Stomach (tissue), 9 donors: ENCODE measurements around the gene MYLK2. TPM values are rescaled to one million over a fixed set of nuclear protein-coding genes. Genes with fewer than 3 reads are reported as not detected.

Experiments
- DNase-seq, 2 donors: peaks; one replicate each; pipeline versions ENCODE4 v3.0.0 to v3.0.0-alpha.2; 2013 to 2019
- H3K27ac ChIP-seq, 5 donors: fragments of 200-600 bp in 4 of 5; sonication (generic) in 4 of 5; one replicate each; pipeline ENCODE4 v1.5.1; 2013 to 2019; ENCODE audit warnings: mild to moderate bottlenecking in 1 of 5, moderate library complexity in 1 of 5
- H3K27me3 ChIP-seq, 3 donors: fragments of 200-600 bp; sonication (generic); one replicate each; pipeline ENCODE4 v1.5.1; 2017 to 2019; ENCODE audit warnings: mixed run types in 1 of 3
- H3K36me3 ChIP-seq, 4 donors: fragments of 200-600 bp; sonication (generic); 1 replicate in 3 of 4; 2 replicates in 1 of 4; pipeline ENCODE4 v1.5.1; 2016 to 2019
- H3K4me1 ChIP-seq, 4 donors: fragments of 200-600 bp; sonication (generic); one replicate each; pipeline ENCODE4 v1.5.1; 2016 to 2019
- H3K4me3 ChIP-seq, 4 donors: fragments of 200-600 bp; sonication (generic) in 3 of 4; one replicate each; pipeline ENCODE4 v1.5.1; 2016 to 2019; ENCODE audit warnings: mild to moderate bottlenecking in 1 of 4
- H3K9me3 ChIP-seq, 4 donors: fragments of 200-600 bp; sonication (generic); one replicate each; pipeline ENCODE4 v1.5.1; 2016 to 2019
- EP300 ChIP-seq: sonication (generic); formaldehyde crosslinking; IDR thresholded peaks from one replicate; pipeline ENCODE4 v1.6.1; 2017; ENCODE audit warnings: antibody characterized with exemption
- POLR2A ChIP-seq, 4 donors: fragments of 450-650 bp; IDR thresholded peaks; one replicate each; pipeline ENCODE4 v1.6.1; 2016; ENCODE audit warnings: antibody characterized with exemption in 4 of 4, control low read depth in 2 of 4, mild to moderate bottlenecking in 1 of 4, moderate library complexity in 1 of 4
- POLR2AphosphoS5 ChIP-seq, 3 donors: sonication (generic); formaldehyde crosslinking; IDR thresholded peaks; one replicate each; pipeline ENCODE4 v1.6.1; 2016; ENCODE audit warnings: antibody characterized with exemption in 3 of 3
- WGBS, 5 donors: extraction: QIAGEN DNeasy Blood & Tissue Kit in 3 of 5; methylation state at CpG; one replicate each; pipeline versions ENCODE4 v1.1.5 to v1.1.7; 2013 to 2018; 5-methylcytosine and 5-hydroxymethylcytosine counted together
- intact Hi-C: fragments of 100-400 bp; cut with DNase I; formaldehyde crosslinking; loops from one replicate; pipeline ENCODE4 v1.15.1; 2023; ENCODE audit warnings: low total_unique reads
- polyA plus RNA-seq, 3 donors: library from polyadenylated mRNA; stranded (reverse); fragments of 200-250 nt; gene quantifications; one replicate each; pipeline ENCODE4 v1.2.3, GENCODE V29; 2013
- total RNA-seq, 5 donors: library from RNA; depleted of rRNA; stranded (reverse); fragments of >200 nt; gene quantifications; one replicate each; pipeline versions ENCODE4 v1.1.0 to v1.2.3, GENCODE V29; 2014 to 2016
- TF ChIP-seq, protein P1 (sequence below), 7 experiments: fragments of 450-650 bp in 4 of 7; fragments of 200-600 bp in 3 of 7; sonication (generic) in 3 of 7; IDR thresholded peaks; one replicate each; pipeline ENCODE4 v1.5.1; 2016 to 2019; ENCODE audit warnings: antibody characterized with exemption in 7 of 7, control low read depth in 2 of 7, mild to moderate bottlenecking in 1 of 7
- donor health status: healthy with polysubstance abuse.
- donor health status: Bipolar disorder and iron deficiency.
- donor health status: healthy.

The MYLK2 gene
- total and polyA plus RNA-seq, 8 donors = 0.19 to 0.45 (median 0.37) TPM; not detected in 3

DNA sequence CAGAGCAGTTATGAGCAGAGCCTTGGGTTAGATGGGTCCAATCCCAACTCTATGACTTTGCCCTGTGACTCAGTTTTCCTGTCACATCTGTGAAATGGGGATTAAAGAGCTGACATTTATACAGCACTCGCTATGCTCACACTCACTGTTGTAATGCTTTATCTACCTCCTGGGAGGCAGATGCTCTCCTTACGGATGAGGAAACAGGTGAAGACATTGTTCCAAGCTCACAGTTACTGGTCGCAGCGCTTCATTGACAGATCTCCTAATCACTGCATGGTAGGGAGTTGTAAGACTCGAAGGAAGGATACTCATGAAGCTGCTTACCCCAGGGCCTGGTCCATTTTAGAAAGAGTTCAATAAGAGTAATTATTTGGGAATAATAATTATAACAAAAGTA lies 2.9 kb upstream of the MYLK2 start:
- Histone ChIP-seq H3K4me3 (no peak overlapping the region), H3K4me1 (no peaks in the 10 kb centered on the region), H3K36me3 (no peaks in the 10 kb centered on the region), H3K9me3 (no peaks in the 10 kb centered on the region), H3K27me3 (peaks cover 0 to 4% (median 3%) of the 10 kb centered on the region in 3 donors), H3K27ac (no peak overlapping the region)
- intact Hi-C loops = no loop called here
- DNase-seq = no peak
- TF ChIP-seq POLR2AphosphoS5 (IDR thresholded peaks at IDR 0.05) = no peak
- TF ChIP-seq, protein P1, sequence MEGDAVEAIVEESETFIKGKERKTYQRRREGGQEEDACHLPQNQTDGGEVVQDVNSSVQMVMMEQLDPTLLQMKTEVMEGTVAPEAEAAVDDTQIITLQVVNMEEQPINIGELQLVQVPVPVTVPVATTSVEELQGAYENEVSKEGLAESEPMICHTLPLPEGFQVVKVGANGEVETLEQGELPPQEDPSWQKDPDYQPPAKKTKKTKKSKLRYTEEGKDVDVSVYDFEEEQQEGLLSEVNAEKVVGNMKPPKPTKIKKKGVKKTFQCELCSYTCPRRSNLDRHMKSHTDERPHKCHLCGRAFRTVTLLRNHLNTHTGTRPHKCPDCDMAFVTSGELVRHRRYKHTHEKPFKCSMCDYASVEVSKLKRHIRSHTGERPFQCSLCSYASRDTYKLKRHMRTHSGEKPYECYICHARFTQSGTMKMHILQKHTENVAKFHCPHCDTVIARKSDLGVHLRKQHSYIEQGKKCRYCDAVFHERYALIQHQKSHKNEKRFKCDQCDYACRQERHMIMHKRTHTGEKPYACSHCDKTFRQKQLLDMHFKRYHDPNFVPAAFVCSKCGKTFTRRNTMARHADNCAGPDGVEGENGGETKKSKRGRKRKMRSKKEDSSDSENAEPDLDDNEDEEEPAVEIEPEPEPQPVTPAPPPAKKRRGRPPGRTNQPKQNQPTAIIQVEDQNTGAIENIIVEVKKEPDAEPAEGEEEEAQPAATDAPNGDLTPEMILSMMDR (IDR thresholded peaks at IDR 0.05) = no peak
- TF ChIP-seq POLR2A (IDR thresholded peaks at IDR 0.05) = no peak
- TF ChIP-seq EP300 = no peak
- 89 to 96% (median 92%) methylated on average over 5 of the region's 5 CpGs for WGBS, 5 donors

DNA sequence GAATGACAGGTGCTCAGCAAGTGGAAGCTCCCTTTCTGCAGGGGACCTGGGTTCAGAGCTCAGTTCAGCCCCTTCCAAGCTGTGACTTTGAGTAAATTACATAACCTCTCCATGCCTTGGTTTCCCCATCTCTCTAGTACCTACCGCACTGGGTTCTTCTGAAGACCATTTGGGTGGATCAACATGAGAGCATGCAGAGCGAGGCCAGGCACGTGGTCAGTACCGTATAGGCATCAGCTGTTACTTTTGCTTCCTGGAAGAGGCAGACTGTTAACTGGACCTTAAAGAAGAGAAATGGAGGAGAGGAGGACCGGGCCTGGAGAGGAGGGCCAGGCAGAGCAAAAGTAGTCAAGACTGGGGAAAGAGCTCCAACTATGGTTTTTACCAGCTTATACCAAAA lies 1.7 kb upstream of the MYLK2 start:
- H3K4me1 ChIP-seq = peaks cover 0 to 3% (median 2%) of the 10 kb centered on the region in 4 donors
- H3K27me3 ChIP-seq = peaks cover 0 to 4% (median 3%) of the 10 kb centered on the region in 3 donors
- intact Hi-C loops = no loop called here
- no peaks in the 10 kb centered on the region for H3K9me3 ChIP-seq
- no peak overlapping the region for H3K27ac ChIP-seq
- no peak for TF ChIP-seq POLR2A (IDR thresholded peaks at IDR 0.05)
- TF ChIP-seq, protein P1 (IDR thresholded peaks at IDR 0.05) = no peak
- TF ChIP-seq EP300 = no peak
- DNase-seq = no peak
- no peaks in the 10 kb centered on the region for H3K36me3 ChIP-seq
- 84 to 91% (median 90%) methylated on average over 5 of the region's 5 CpGs for whole genome bisulfite sequencing, 5 donors
- H3K4me3 ChIP-seq = no peak overlapping the region

DNA sequence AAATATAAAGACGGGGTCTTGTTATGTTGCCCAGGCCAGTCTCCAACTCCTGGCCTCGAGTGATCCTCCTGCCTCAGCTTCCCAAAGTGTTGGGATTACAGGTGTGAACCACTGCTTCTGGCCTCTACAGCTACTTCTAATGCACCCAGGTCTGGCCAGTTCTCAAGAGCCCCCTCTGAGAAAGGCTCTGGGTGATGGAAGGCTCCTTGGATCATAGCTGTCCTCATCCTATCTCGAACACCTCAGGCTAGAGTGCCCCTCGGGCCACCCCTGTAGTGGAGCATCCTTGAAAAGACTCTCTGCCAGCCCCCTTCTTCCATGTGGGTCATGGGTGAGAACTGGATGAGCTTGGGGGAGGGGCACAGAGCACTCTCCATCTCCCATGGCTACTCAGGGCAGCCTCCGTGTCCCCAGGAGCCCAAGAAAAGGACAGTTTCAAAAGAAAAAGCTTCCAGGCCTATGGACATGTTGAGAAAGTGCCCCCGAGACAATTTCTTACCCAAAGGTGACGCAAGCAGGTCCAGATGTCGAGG lies 714 bp upstream of the MYLK2 start:
- no peaks in the 10 kb centered on the region for H3K9me3 ChIP-seq
- DNase-seq = no peak
- no peak overlapping the region for H3K27ac ChIP-seq
- H3K4me3 ChIP-seq = no peak overlapping the region
- WGBS, 5 donors = 66 to 91% (median 84%) methylated on average over 7 to 8 of the region's 8 CpGs
- H3K36me3 ChIP-seq = no peaks in the 10 kb centered on the region
- peaks cover 0 to 4% (median 3%) of the 10 kb centered on the region in 3 donors for H3K27me3 ChIP-seq
- H3K4me1 ChIP-seq = peaks cover 0 to 11% (median 10%) of the 10 kb centered on the region in 4 donors
- no peak for TF ChIP-seq POLR2A (IDR thresholded peaks at IDR 0.05)
- TF ChIP-seq, protein P1 (IDR thresholded peaks at IDR 0.05) = no peak
- TF ChIP-seq EP300 = no peak
- TF ChIP-seq POLR2AphosphoS5 (IDR thresholded peaks at IDR 0.05) = no peak
- intact Hi-C loops = no loop called here

DNA sequence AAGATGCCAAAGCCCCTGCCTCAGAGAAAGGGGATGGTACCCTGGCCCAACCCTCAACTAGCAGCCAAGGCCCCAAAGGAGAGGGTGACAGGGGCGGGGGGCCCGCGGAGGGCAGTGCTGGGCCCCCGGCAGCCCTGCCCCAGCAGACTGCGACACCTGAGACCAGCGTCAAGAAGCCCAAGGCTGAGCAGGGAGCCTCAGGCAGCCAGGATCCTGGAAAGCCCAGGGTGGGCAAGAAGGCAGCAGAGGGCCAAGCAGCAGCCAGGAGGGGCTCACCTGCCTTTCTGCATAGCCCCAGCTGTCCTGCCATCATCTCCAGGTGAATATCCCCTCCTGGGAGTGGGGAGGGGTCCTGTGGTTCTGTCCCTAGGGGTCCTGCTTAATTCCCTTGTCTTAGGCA lies 1.1 kb downstream of the MYLK2 start:
- TF ChIP-seq EP300 (no peak), POLR2AphosphoS5 (IDR thresholded peaks at IDR 0.05) (no peak), POLR2A (IDR thresholded peaks at IDR 0.05) (no peak)
- TF ChIP-seq, protein P1 (IDR thresholded peaks at IDR 0.05) = no peak
- Histone ChIP-seq H3K36me3 (no peaks in the 10 kb centered on the region), H3K9me3 (no peaks in the 10 kb centered on the region), H3K4me3 (no peak overlapping the region), H3K27ac (no peak overlapping the region), H3K27me3 (peaks cover 0 to 4% (median 3%) of the 10 kb centered on the region in 3 donors), H3K4me1 (peaks cover 0 to 11% (median 10%) of the 10 kb centered on the region in 4 donors)
- WGBS, 5 donors = 59 to 84% (median 74%) methylated on average over 1 to 6 of the region's 6 CpGs
- no peak for DNase-seq
- intact Hi-C loops = loop anchor here (10.0 kb wide), 2 partner anchors 205 to 265 kb away; no protein-coding TSS in a partner anchor
